ENCODE data around the gene JOSD1.

- TF ChIP-seq CTCF (IDR thresholded peaks at IDR 0.05) = no peak
- no peak for TF ChIP-seq POLR2A (IDR thresholded peaks at IDR 0.05)
Observed at GRCh38 chr22:38698407-38699094, 2.2 kb downstream of the JOSD1 start.
